ENCODE data around the gene C2orf68. TPM values are rescaled to one million over a fixed set of nuclear protein-coding genes. Genes with fewer than 3 reads are reported as not detected.

C2orf68 gene, protein sequence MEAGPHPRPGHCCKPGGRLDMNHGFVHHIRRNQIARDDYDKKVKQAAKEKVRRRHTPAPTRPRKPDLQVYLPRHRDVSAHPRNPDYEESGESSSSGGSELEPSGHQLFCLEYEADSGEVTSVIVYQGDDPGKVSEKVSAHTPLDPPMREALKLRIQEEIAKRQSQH
- total RNA-seq (2022; extraction: Qiagen RNA extraction), result 19.6 to 28.7 TPM (median 26.5 TPM) in 5 replicates

DNA sequence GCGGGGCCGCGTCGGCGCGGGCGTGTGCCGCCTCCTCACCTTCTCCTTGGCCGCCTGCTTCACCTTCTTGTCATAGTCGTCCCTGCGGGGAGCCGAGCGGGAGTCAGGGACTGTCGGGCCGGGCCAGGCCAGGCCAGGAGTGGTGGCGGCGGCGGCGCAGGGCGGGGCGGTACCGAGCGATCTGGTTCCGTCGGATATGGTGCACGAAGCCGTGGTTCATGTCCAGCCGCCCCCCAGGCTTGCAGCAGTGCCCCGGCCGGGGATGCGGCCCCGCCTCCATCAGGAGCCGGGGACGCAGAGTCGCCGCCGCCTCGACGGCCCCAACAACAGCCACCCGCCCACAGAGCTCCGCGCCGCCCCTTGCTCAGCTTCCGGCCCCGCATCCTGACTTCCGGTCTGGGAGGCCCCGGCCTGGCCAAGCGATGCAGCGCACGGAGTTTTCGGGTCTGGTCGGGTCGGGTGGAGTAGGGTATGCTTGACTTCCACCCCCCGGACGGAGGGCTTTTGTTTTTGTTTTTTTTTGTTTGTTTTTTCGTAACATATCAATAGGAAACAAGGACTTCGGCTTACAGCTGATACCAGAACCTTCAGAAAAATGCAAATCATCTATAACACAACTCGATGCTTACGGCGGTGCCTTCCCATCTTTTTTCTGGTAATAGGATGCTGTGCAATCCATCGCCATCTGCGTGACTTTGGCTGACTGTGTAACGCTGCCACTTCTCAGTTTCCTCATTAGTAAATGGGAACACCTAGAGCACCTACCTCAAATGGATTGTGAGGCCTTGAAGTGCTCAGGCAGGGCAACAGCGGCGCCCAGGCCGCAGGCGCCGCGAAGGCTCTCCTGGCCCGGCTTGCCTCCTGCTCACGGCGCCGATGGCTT is at the start of gene C2orf68:
C2orf68 (minus strand) TSS at position 362 of the 883 bp plus-strand sequence; CDS start at position 280, 82 bp downstream.

DNA sequence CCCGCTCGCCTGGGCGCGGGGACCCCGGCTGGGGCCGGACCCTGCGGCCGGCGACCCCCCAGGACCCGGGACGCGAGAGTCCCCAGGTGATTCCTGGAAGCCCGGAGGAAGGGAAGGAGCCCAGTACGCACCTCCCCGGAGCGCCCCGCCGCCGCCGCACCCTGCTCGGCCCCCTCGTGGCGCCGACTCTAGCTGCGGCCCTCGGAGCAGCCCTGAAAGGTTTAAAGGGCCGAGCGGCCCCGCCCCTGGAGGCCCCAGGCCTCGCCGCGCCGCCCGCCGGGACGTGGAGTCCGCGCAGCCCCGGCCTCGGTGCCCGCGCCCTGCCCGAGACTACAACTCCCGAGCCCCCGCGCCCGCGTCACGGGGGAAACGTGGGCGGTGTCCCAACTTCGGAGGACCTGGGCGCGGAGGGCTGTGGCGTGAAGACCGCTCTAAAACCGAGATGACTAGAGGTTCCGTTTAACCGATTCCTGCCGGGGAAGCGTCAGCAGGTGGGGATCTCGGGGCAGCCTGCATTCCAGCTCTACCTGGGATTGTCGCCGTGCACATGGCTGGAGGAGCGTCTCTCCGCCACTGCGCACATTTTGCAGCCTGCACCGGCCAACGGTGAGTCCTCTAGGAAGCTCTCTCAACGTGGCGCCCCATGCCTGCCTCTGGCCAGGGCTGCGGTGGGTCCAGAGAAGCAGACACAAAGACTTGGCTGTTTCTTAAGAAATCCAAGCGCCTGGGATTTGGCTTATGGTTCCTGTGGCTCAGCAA is 9.2 kb downstream of the C2orf68 start, which contains the start of gene TMEM150A:
TMEM150A (minus strand) TSS at position 223 of the 759 bp plus-strand sequence. CDS start 750 bp downstream, outside the sequence.

DNA sequence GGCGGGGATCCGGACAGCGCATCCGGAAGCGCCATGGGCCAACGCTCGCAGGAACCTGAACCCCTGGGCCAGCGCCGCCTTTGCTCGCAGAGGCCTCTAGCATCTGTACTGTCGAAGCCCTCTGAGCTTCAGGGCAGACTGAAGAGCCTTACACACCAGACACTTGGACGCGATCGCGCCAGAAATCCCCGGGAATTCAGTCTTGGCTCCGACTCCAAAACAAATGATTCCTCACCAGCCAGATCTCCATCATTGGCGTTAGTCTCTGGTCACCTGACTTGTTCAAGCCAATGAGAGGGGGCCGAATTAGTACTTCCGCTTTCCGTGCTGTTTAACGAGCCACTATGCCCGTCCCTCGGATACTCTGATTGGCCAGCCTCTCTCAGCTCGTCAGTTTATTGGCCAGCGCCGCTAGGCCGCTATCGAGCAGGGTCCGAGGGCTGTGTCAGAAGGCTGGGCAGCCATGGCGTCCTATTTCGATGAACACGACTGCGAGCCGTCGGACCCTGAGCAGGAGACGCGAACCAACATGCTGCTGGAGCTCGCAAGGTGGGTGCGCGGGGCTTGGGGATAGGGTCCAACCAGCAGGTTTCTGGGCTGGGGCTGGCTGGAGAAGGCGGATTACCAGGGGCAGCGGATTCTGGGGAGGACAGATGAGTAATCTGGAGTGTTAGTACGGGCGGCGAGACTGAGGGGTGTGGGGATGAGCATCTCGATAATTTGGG is 16.4 kb downstream of the C2orf68 start, which contains the start of gene RNF181:
RNF181 (plus strand) TSS at position 445 of the 725 bp plus-strand sequence; CDS start at position 464, 19 bp downstream.

DNA sequence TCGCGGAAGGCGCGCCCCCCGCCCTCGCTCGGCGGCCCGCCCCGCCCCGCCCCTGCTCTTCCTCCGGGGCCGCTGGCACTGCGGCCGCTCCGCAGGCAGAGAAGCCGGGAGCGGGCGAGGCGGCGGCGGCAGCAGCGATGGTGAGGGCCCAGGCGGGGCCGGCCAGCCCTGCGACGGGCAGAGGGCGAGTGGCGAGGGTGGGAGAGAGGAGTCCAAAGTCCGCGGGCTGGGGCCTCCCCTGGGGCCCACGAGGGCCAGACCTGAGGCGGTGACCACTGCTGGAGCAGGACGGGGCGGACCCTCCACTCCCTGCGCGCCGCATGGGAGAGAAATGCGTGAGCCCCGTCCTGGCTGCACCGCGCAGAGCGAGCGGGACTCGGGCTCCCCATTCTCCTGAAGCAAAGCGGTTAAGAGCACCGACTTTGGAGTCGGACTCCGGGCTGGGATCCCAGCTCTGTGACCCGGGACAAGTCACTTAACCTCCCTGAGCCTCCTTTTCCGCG is 27.5 kb downstream of the C2orf68 start, which contains the start of gene VAMP5:
VAMP5 (plus strand) TSS at position 78 of the 503 bp plus-strand sequence; CDS start at position 138, 60 bp downstream.

DNA sequence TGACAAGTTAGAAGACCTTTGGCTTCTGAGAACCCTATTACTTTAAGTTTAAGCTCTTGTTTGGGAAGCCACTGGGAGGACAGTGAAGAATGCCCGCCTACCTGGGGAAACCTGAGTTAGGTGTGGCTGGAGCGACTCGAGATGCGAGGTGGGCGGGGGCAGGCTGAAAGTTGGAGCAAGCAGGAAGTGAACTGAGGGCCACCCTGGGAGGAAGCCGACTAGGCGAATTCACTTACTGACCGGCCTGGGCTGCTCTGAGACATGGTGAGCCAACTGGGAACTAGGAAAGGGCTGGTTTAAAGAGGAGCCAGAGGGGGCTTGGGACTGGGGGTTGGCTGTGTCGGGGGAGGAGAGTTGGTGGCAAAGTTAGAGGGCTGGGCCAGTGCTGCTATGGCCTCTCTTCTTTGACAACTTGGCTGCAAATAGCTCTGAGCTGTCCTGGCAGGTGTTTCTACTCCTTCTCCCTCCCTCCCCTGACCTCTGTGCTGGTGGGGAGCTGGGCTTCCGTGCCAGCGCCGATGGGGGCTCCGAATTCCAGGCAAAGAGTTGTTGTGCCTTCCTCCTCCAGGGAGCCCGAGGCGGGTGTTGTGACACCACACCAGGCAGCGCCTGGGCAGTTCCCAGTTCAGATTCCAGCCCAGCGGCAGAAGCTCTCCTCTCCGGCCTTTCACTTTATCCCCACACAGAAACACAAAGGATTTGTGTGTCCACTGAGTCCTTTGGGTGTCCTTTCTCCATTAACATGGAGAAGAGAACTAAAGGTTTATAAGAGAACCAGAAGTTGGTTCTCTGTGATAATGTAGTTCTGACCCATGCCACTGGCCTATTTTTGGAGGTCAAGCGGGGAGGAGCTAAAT is 34.3 kb downstream of the C2orf68 start, which contains the start of gene VAMP8:
VAMP8 (plus strand) TSS at position 201 of the 857 bp plus-strand sequence; CDS start at position 262, 61 bp downstream.

DNA sequence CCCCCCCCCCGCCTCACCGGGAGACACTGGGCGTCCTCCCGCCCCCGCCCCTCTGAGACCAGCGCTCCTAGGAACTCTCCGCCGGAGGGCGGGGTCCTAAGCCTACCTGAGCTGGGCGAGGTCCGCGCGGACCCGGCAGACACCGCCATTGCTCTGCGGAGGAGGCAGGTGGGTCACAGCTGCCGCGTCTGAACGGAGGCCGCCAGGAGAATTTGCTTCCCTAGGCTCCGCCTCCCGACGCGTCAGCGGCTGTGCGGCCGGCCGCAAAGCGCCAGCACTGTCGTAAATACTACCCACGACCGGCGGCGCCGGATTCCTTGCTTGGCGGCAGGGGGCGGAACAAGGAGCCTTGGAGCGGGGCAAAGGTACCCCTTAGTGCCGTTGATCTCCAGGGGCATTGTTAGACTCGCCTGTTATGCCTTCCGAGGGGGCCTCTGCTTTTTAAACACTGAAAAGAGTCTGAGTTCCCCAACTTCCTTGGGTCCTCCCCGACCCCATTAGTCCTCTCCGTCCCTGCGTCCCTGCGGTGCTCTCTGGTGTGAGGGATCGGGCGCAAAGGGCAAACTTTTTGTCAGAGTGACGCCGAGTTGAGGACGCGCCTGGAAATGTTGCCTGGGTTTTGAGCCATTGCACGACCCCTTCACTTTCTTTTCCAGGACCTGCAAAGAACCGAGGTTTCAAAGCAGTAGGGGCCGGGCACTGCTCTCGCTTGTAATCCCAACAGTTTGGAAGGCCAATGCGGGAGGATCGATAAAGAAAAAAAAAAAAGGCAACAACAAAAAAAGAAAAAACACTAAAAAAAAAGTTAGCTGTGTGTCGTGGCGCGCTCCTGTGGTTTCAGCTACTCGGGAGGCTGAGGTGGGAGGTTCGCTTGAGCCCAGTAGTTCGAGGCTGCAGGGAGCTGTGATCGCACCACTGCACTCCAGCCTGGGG is 50.3 kb downstream of the C2orf68 start, which contains the start of gene GGCX:
GGCX (minus strand) TSS at position 214 of the 933 bp plus-strand sequence; CDS start at position 149, 65 bp downstream.

Other genes starting within 250 kb of the C2orf68 start
- 91.3 to 121 TPM (median 106 TPM) in 5 replicates for gene CAPG, start 201.7 kb downstream of the C2orf68 start, total RNA-seq (2022; extraction: Qiagen RNA extraction)
- 0.60 to 0.96 TPM (median 0.80 TPM) in 5 replicates for gene SH2D6, start 193.4 kb downstream of the C2orf68 start, total RNA-seq (2022; extraction: Qiagen RNA extraction)
- gene MAT2A, start 72.9 kb downstream of the C2orf68 start, total RNA-seq (2022; extraction: Qiagen RNA extraction), result 540 to 610 TPM (median 553 TPM) in 5 replicates
- 40.5 to 44.4 TPM (median 42.6 TPM) in 5 replicates for gene GGCX, start 50.6 kb downstream of the C2orf68 start, total RNA-seq (2022; extraction: Qiagen RNA extraction)
- gene VAMP8, start 34.5 kb downstream of the C2orf68 start, total RNA-seq (2022; extraction: Qiagen RNA extraction), result 14.8 to 19.3 TPM (median 16.2 TPM) in 5 replicates
- gene VAMP5, start 27.6 kb downstream of the C2orf68 start, total RNA-seq (2022; extraction: Qiagen RNA extraction), result 0.09 to 0.53 TPM (median 0.16 TPM) in 3 of 5 replicates, not detected in the others
- gene RNF181, start 16.3 kb downstream of the C2orf68 start, total RNA-seq (2022; extraction: Qiagen RNA extraction), result 169 to 199 TPM (median 193 TPM) in 5 replicates
- gene TMEM150A, start 9.4 kb downstream of the C2orf68 start, total RNA-seq (2022; extraction: Qiagen RNA extraction), result 12.3 to 17.2 TPM (median 16.1 TPM) in 5 replicates
- gene USP39, start 4.1 kb upstream of the C2orf68 start, total RNA-seq (2022; extraction: Qiagen RNA extraction), result 68.0 to 79.7 TPM (median 72.8 TPM) in 5 replicates
- 0.10 to 0.25 TPM (median 0.12 TPM) in 5 replicates for gene SFTPB, start 56.1 kb upstream of the C2orf68 start, total RNA-seq (2022; extraction: Qiagen RNA extraction)
- 0.20 to 0.45 TPM (median 0.35 TPM) in 4 of 5 replicates, not detected in the other for gene GNLY, start 82.3 kb upstream of the C2orf68 start, total RNA-seq (2022; extraction: Qiagen RNA extraction)
- gene ATOH8, start 141.9 kb upstream of the C2orf68 start, total RNA-seq (2022; extraction: Qiagen RNA extraction), result 19.8 to 30.1 TPM (median 27.1 TPM) in 5 replicates